HG03025 (cell line): ENCODE measurements around the gene TMEM30B.
A peak's percentile ranks its signal among the peaks of the same experiment; 100 is the strongest.

Source experiments
- ATAC-seq: cut with Tn5 transposase; IDR thresholded peaks from one replicate; pipeline ENCODE4 v1.9.1; 2021; ENCODE audit warnings: mild to moderate bottlenecking, moderate library complexity; ENCODE audit not compliant: unreplicated experiment, low FRiP score

Gene TMEM30B

GRCh38 chr14:61300209-61300608 lies 19.1 kb upstream of the TMEM30B start:
- ATAC-seq = no peak

GRCh38 chr14:61298824-61299223 lies 17.7 kb upstream of the TMEM30B start:
- ATAC-seq = no peak

GRCh38 chr14:61297581-61297980 lies 16.4 kb upstream of the TMEM30B start:
- ATAC-seq = no peak

- no peak for ATAC-seq
Observed at GRCh38 chr14:61296719-61297502, 15.8 kb upstream of the TMEM30B start.

- no peak for ATAC-seq
Observed at GRCh38 chr14:61296151-61296550, 15.0 kb upstream of the TMEM30B start.

- ATAC-seq = no peak
Observed at GRCh38 chr14:61290701-61291100, 9.6 kb upstream of the TMEM30B start.

- no peak for ATAC-seq
Observed at GRCh38 chr14:61288720-61289119, 7.6 kb upstream of the TMEM30B start.

- ATAC-seq = no peak
Observed at GRCh38 chr14:61288228-61288627, 7.1 kb upstream of the TMEM30B start.

GRCh38 chr14:61287196-61287595 lies 6.1 kb upstream of the TMEM30B start:
- no peak for ATAC-seq

- ATAC-seq = no peak
Observed at GRCh38 chr14:61285364-61285763, 4.2 kb upstream of the TMEM30B start.

- ATAC-seq = no peak
Observed at GRCh38 chr14:61284001-61284400, 2.9 kb upstream of the TMEM30B start.

- ATAC-seq = no peak
Observed at GRCh38 chr14:61282746-61283145, 1.6 kb upstream of the TMEM30B start.

- no peak for ATAC-seq
Observed at GRCh38 chr14:61281948-61282275, 774 bp upstream of the TMEM30B start.

GRCh38 chr14:61280526-61281185 lies 482 bp downstream of the TMEM30B start:
- ATAC-seq = no peak

GRCh38 chr14:61280092-61280525 lies 1.0 kb downstream of the TMEM30B start:
- no peak for ATAC-seq

- no peak for ATAC-seq
Observed at GRCh38 chr14:61279082-61279481, 2.1 kb downstream of the TMEM30B start.

GRCh38 chr14:61277784-61278183 lies 3.4 kb downstream of the TMEM30B start:
- ATAC-seq = no peak

GRCh38 chr14:61277232-61277631 lies 3.9 kb downstream of the TMEM30B start:
- no peak for ATAC-seq

GRCh38 chr14:61271552-61271951 lies 9.6 kb downstream of the TMEM30B start:
- ATAC-seq = no peak

GRCh38 chr14:61270714-61271113 lies 10.4 kb downstream of the TMEM30B start:
- no peak for ATAC-seq

GRCh38 chr14:61269321-61270083 lies 11.6 kb downstream of the TMEM30B start:
- ATAC-seq = peak; percentile 87
